OCI-LY7 (cell line): ENCODE results near the gene LPIN3. TPM values are rescaled to one million over a fixed set of nuclear protein-coding genes. Genes with fewer than 3 reads are reported as not detected.

Experiments
- BruUV-seq: library from RNA; stranded (reverse); fragments of 400-500 nt; replicated peaks from 2 replicates; lab custom pipeline; 2021; lab: Mats Ljungman, UMichigan
- CTCF ChIA-PET: fragments of 300-600 bp; sonication (Branson Sonifier 250); formaldehyde crosslinking; loops from one replicate; lab custom pipeline; 2022; ENCODE audit warnings: antibody characterized with exemption; ENCODE audit not compliant: unreplicated experiment; lab: Charles Lee
- POLR2A ChIA-PET: fragments of 300-600 bp; sonication (Branson Sonifier 250); formaldehyde crosslinking; loops from one replicate; lab custom pipeline; 2022; ENCODE audit warnings: antibody characterized with exemption; lab: Charles Lee
- DNase-seq: peaks from one replicate; pipeline ENCODE4 v3.0.0-alpha.2; 2015; ENCODE audit warnings: low spot score
- H2AFZ ChIP-seq: fragments of 200-600 bp; sonication (generic), shearing (Covaris generic); 2 replicates; pipeline ENCODE4 v1.6.1; 2014; ENCODE audit warnings: mild to moderate bottlenecking, antibody characterized with exemption, low read length, moderate library complexity
- H3K27ac ChIP-seq: fragments of 200-600 bp; sonication (generic); 2 replicates; pipeline ENCODE4 v1.5.1; 2014; ENCODE audit warnings: mixed run types, low read depth, mild to moderate bottlenecking, moderate library complexity, low read length, inconsistent platforms; ENCODE audit not compliant: poor library complexity, severe bottlenecking
- H3K36me3 ChIP-seq: fragments of 200-600 bp; sonication (generic); 2 replicates; pipeline ENCODE4 v1.6.1; 2014; ENCODE audit warnings: mild to moderate bottlenecking, antibody characterized with exemption, low read length, moderate library complexity, mixed read lengths; ENCODE audit not compliant: insufficient read depth
- H3K4me1 ChIP-seq: fragments of 200-600 bp; sonication (generic); 2 replicates; pipeline ENCODE4 v1.5.1; 2014; ENCODE audit warnings: mild to moderate bottlenecking, low read length; ENCODE audit not compliant: insufficient read depth, poor library complexity, severe bottlenecking
- H3K4me2 ChIP-seq: fragments of 200-600 bp; sonication (generic); 2 replicates; pipeline ENCODE4 v1.6.1; 2014; ENCODE audit warnings: mild to moderate bottlenecking, low read length
- H3K4me3 ChIP-seq: fragments of 200-600 bp; sonication (generic); 2 replicates; pipeline ENCODE4 v1.5.1; 2014; ENCODE audit warnings: mild to moderate bottlenecking, low read depth, low read length; ENCODE audit not compliant: poor library complexity, severe bottlenecking
- H3K79me2 ChIP-seq: fragments of 200-600 bp; sonication (generic); 2 replicates; pipeline ENCODE4 v1.6.1; 2016; ENCODE audit warnings: low read depth, mild to moderate bottlenecking, low read length, moderate library complexity, mixed read lengths; ENCODE audit not compliant: insufficient read depth
- H3K9me2 ChIP-seq: fragments of 200-600 bp; sonication (generic); 2 replicates; pipeline ENCODE4 v1.6.1; 2016; ENCODE audit warnings: mild to moderate bottlenecking, low read length, mixed read lengths; ENCODE audit not compliant: insufficient read depth
- H3K9me3 ChIP-seq: fragments of 200-600 bp; sonication (generic); 2 replicates; pipeline ENCODE4 v1.6.1; 2014; ENCODE audit warnings: mild to moderate bottlenecking, mixed run types, low read length, mixed read lengths
- H4K20me1 ChIP-seq: fragments of 200-600 bp; sonication (generic); 2 replicates; pipeline ENCODE4 v1.6.1; 2014; ENCODE audit warnings: mild to moderate bottlenecking, antibody characterized with exemption, low read length, moderate library complexity, mixed read lengths; ENCODE audit not compliant: insufficient read depth
- EZH2phosphoT487 ChIP-seq: fragments of 200-600 bp; sonication (generic); IDR thresholded peaks from 2 replicates; pipeline ENCODE4 v1.6.1; 2018; ENCODE audit warnings: low read depth, borderline replicate concordance, mild to moderate bottlenecking, mixed run types, antibody characterized with exemption, low read length, moderate library complexity, mixed read lengths
- intact Hi-C: fragments of 100-400 bp; cut with micrococcal nuclease; formaldehyde crosslinking; loops from one replicate; pipeline ENCODE4 v1.10.0; 2022; ENCODE audit not compliant: unreplicated experiment
- total RNA-seq, 2 experiments: library from RNA; depleted of rRNA in 1 of 2; stranded (reverse); fragments of >200 nt in 1 of 2; shearing (Covaris generic) in 1 of 2; gene quantifications; 2 replicates each; pipeline ENCODE4 v1.2.3, GENCODE V29; 2014 to 2022
- TF ChIP-seq, protein P1 (sequence below): fragments of 200-600 bp; sonication (generic); conservative IDR thresholded peaks from 2 replicates; pipeline ENCODE4 v1.5.1; 2014; ENCODE audit warnings: mild to moderate bottlenecking, antibody characterized with exemption, low read length, moderate library complexity, mixed read lengths

Gene LPIN3
- total RNA-seq, 2 experiments from 2014 or later: 0.19 to 2.1 TPM

GRCh38 chr20:41304002-41304401 lies 36.6 kb upstream of the LPIN3 start:
- H3K4me2 ChIP-seq: peak overlapping the region; percentile 53
- DNase-seq: no peak
- intact Hi-C loops: no loop called here

DNA sequence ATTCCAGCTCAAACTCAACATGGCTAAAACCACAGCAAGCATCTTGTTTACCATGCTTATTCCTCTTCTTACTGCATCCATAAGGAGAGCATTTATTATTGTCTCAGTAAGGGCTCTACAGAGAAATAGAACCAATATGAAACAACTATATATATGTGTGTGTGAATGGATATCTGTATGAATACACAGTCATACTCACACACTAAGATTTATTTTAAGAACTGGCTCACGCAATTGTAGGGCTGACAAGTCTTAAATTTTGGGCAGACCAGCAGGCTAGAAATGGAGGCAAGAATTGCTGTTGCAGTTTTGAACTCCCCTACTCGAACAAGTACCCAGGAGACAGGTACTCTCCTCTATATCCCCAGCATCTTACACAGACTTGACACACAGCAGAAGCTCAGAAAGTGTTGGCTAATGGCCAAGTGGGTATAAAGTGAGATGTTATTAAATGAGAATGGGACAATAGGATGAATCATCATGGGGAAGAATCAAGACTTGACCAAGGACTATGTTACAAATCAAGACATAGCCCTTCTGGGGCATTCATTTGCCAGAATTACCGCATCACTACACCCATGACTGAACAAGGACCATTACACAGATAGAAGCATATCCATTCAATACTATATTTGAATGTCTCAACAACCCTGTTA lies 36.1 kb upstream of the LPIN3 start:
- Histone ChIP-seq H2AFZ (no peak overlapping the region), H3K27ac (no peak overlapping the region), H3K9me2 (no peaks in the 10 kb centered on the region), H3K79me2 (no peaks in the 10 kb centered on the region), H3K36me3 (no peaks in the 10 kb centered on the region), H3K4me2 (peak overlapping the region; percentile 53), H3K4me3 (no peak overlapping the region), H4K20me1 (no peaks in the 10 kb centered on the region), H3K9me3 (no peaks in the 10 kb centered on the region), H3K4me1 (peaks cover 36% of the 10 kb centered on the region)
- ChIA-PET CTCF (interaction anchor here (0.7 kb wide), 1 partner anchor 36 kb away, joined by 3 read pairs; the partner anchor contains the start of gene LPIN3), POLR2A (interaction anchor here (0.7 to 1.8 kb wide), 2 partner anchors 40 to 50 kb away, joined by 3 to 4 read pairs; no protein-coding TSS in a partner anchor)
- intact Hi-C loops: no loop called here
- TF ChIP-seq EZH2phosphoT487: no peak
- TF ChIP-seq, protein P1, sequence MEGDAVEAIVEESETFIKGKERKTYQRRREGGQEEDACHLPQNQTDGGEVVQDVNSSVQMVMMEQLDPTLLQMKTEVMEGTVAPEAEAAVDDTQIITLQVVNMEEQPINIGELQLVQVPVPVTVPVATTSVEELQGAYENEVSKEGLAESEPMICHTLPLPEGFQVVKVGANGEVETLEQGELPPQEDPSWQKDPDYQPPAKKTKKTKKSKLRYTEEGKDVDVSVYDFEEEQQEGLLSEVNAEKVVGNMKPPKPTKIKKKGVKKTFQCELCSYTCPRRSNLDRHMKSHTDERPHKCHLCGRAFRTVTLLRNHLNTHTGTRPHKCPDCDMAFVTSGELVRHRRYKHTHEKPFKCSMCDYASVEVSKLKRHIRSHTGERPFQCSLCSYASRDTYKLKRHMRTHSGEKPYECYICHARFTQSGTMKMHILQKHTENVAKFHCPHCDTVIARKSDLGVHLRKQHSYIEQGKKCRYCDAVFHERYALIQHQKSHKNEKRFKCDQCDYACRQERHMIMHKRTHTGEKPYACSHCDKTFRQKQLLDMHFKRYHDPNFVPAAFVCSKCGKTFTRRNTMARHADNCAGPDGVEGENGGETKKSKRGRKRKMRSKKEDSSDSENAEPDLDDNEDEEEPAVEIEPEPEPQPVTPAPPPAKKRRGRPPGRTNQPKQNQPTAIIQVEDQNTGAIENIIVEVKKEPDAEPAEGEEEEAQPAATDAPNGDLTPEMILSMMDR: no peak
- no TSS peak for BruUV-seq
- DNase-seq: no peak

More at GRCh38 chr20:41304002-41304401, 36.6 kb upstream of the LPIN3 start:
- POLR2A ChIA-PET: interaction anchor here (0.7 to 1.8 kb wide), 2 partner anchors 40 to 50 kb away, joined by 3 to 4 read pairs; no protein-coding TSS in a partner anchor
- no TSS peak for BruUV-seq
- Histone ChIP-seq H3K9me3 (no peaks in the 10 kb centered on the region), H3K4me1 (peaks cover 36% of the 10 kb centered on the region), H3K27ac (no peak overlapping the region), H3K4me3 (no peak overlapping the region), H3K79me2 (no peaks in the 10 kb centered on the region), H2AFZ (no peak overlapping the region), H3K36me3 (no peaks in the 10 kb centered on the region), H4K20me1 (no peaks in the 10 kb centered on the region), H3K9me2 (no peaks in the 10 kb centered on the region)
- TF ChIP-seq, protein P1: no peak
- CTCF ChIA-PET: interaction anchor here (0.7 kb wide), 1 partner anchor 37 kb away, joined by 3 read pairs; the partner anchor contains the start of gene LPIN3
